Upper lobe of left lung (tissue), 4 donors: ENCODE measurements around the gene CLDN12.

ENCODE experiments used
- EP300 ChIP-seq, 4 donors: sonication (generic); formaldehyde crosslinking; IDR thresholded peaks; one replicate each; pipeline ENCODE4 v1.5.1; 2017; ENCODE audit warnings: antibody characterized with exemption in 4 of 4, control low read depth in 2 of 4
- POLR2A ChIP-seq, 4 donors: fragments of 450-650 bp; IDR thresholded peaks; one replicate each; pipeline ENCODE4 v1.5.1; 2016 to 2017; ENCODE audit warnings: antibody characterized with exemption in 4 of 4, mild to moderate bottlenecking in 2 of 4
- POLR2AphosphoS5 ChIP-seq, 2 donors: sonication (generic); formaldehyde crosslinking; IDR thresholded peaks; one replicate each; pipeline ENCODE4 v1.5.1; 2017; ENCODE audit warnings: antibody characterized with exemption in 2 of 2
- TF ChIP-seq, protein P1 (sequence below), 6 experiments: fragments of 450-650 bp in 4 of 6; fragments of 200-600 bp in 2 of 6; sonication (generic) in 2 of 6; IDR thresholded peaks; one replicate each; pipeline ENCODE4 v1.5.1; 2016 to 2019; ENCODE audit warnings: antibody characterized with exemption in 6 of 6

- no peak for TF ChIP-seq EP300 (IDR thresholded peaks at IDR 0.05)
- no peak for TF ChIP-seq POLR2A (IDR thresholded peaks at IDR 0.05)
- TF ChIP-seq, protein P1, sequence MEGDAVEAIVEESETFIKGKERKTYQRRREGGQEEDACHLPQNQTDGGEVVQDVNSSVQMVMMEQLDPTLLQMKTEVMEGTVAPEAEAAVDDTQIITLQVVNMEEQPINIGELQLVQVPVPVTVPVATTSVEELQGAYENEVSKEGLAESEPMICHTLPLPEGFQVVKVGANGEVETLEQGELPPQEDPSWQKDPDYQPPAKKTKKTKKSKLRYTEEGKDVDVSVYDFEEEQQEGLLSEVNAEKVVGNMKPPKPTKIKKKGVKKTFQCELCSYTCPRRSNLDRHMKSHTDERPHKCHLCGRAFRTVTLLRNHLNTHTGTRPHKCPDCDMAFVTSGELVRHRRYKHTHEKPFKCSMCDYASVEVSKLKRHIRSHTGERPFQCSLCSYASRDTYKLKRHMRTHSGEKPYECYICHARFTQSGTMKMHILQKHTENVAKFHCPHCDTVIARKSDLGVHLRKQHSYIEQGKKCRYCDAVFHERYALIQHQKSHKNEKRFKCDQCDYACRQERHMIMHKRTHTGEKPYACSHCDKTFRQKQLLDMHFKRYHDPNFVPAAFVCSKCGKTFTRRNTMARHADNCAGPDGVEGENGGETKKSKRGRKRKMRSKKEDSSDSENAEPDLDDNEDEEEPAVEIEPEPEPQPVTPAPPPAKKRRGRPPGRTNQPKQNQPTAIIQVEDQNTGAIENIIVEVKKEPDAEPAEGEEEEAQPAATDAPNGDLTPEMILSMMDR (IDR thresholded peaks at IDR 0.05): no peak
- no peak for TF ChIP-seq POLR2AphosphoS5 (IDR thresholded peaks at IDR 0.05)
These were observed 15.6 kb upstream of the CLDN12 start for GRCh38 chr7:90387470-90388240.
